Neural progenitor cell (in vitro differentiated cells): ENCODE data around the gene VWF. TPM values are rescaled to one million over a fixed set of nuclear protein-coding genes. Genes with fewer than 3 reads are reported as not detected.
A peak's percentile ranks its signal among the peaks of the same experiment; 100 is the strongest.

Source experiments
- DNase-seq: peaks from one replicate; pipeline ENCODE4 v3.0.0-alpha.2; 2016; ENCODE audit warnings: low spot score
- H2AFZ ChIP-seq: fragments of 200-600 bp; sonication (generic); replicated peaks from 2 replicates; pipeline ENCODE4 v1.6.1; 2016; ENCODE audit warnings: antibody characterized with exemption
- H3F3A ChIP-seq: fragments of 200-600 bp; sonication (generic); 2 replicates; pipeline ENCODE4 v1.6.1; 2016; ENCODE audit warnings: antibody characterized with exemption, low read depth
- H3K27ac ChIP-seq: fragments of 200-600 bp; sonication (generic); 2 replicates; pipeline ENCODE4 v1.5.1; 2016; ENCODE audit warnings: mild to moderate bottlenecking
- H3K27me3 ChIP-seq: fragments of 200-600 bp; sonication (generic); 2 replicates; pipeline ENCODE4 v1.6.1; 2016; ENCODE audit warnings: mild to moderate bottlenecking, moderate library complexity
- H3K36me3 ChIP-seq: fragments of 200-600 bp; sonication (generic); 2 replicates; pipeline ENCODE4 v1.5.1; 2016
- H3K4me1 ChIP-seq: fragments of 200-600 bp; sonication (generic); 2 replicates; pipeline ENCODE4 v1.6.1; 2016; ENCODE audit warnings: mixed run types
- H3K4me2 ChIP-seq: fragments of 200-600 bp; sonication (generic); 2 replicates; pipeline ENCODE4 v1.6.1; 2016
- H3K4me3 ChIP-seq: fragments of 200-600 bp; sonication (generic); 2 replicates; pipeline ENCODE4 v1.5.1; 2016
- H3K79me2 ChIP-seq: fragments of 200-600 bp; sonication (generic); 2 replicates; pipeline ENCODE4 v1.6.1; 2016; ENCODE audit warnings: low read depth
- H3K9ac ChIP-seq: fragments of 200-600 bp; sonication (generic); 2 replicates; pipeline ENCODE4 v1.6.1; 2016
- H3K9me3 ChIP-seq: fragments of 200-600 bp; sonication (generic); 2 replicates; pipeline ENCODE4 v1.5.1; 2016; ENCODE audit warnings: low read depth
- H4K20me1 ChIP-seq: fragments of 200-600 bp; sonication (generic); 2 replicates; pipeline ENCODE4 v1.6.1; 2016; ENCODE audit warnings: low read depth
- H3K27ac Mint-ChIP-seq: 3 replicates; pipeline ENCODE4 v1.8.0; 2021; ENCODE audit warnings: mixed read lengths
- H3K27me3 Mint-ChIP-seq: 2 replicates; pipeline ENCODE4 v1.8.0; 2022; ENCODE audit warnings: low read depth, mild to moderate bottlenecking, inconsistent platforms, moderate library complexity, mixed read lengths; ENCODE audit not compliant: insufficient read depth
- H3K36me3 Mint-ChIP-seq: 3 replicates; pipeline ENCODE4 v1.8.0; 2021; ENCODE audit warnings: mixed read lengths
- H3K4me1 Mint-ChIP-seq: 3 replicates; pipeline ENCODE4 v1.8.0; 2021; ENCODE audit warnings: mixed read lengths
- H3K4me3 Mint-ChIP-seq: 3 replicates; pipeline ENCODE4 v1.8.0; 2021; ENCODE audit warnings: mild to moderate bottlenecking, moderate library complexity, mixed read lengths
- H3K9me3 Mint-ChIP-seq: 3 replicates; pipeline ENCODE4 v1.8.0; 2020; ENCODE audit warnings: mixed read lengths
- CTCF ChIP-seq: fragments of 200-600 bp; sonication (generic); IDR thresholded peaks from 2 replicates; pipeline ENCODE4 v1.5.1; 2017; ENCODE audit warnings: antibody characterized with exemption, mild to moderate bottlenecking
- EZH2 ChIP-seq: fragments of 200-600 bp; sonication (generic); IDR thresholded peaks from 2 replicates; pipeline ENCODE4 v1.6.1; 2017; ENCODE audit warnings: antibody characterized with exemption, mild to moderate bottlenecking, moderate library complexity
- EZH2phosphoT487 ChIP-seq: fragments of 200-600 bp; sonication (generic); IDR thresholded peaks from 2 replicates; pipeline ENCODE4 v1.6.1; 2017; ENCODE audit warnings: antibody characterized with exemption
- total RNA-seq: library from RNA; depleted of rRNA; stranded (reverse); fragments of >200 nt; gene quantifications from 2 replicates; pipeline ENCODE4 v1.2.3, GENCODE V29; 2015; ENCODE audit warnings: low replicate concordance

Gene VWF
- total RNA-seq, 1 donor from 2014 or later, result 8.0 TPM

GRCh38 chr12:6061660-6062059 lies 62.8 kb downstream of the VWF start:
- TF ChIP-seq CTCF (no peak), EZH2 (no peak)
- H3K9me3 Mint-ChIP-seq, result no peaks in the 10 kb centered on the region
- peaks cover 11% of the 10 kb centered on the region for H3F3A ChIP-seq
- no peaks in the 10 kb centered on the region for H3K9me3 ChIP-seq
- no peaks in the 10 kb centered on the region for H4K20me1 ChIP-seq
- no peaks in the 10 kb centered on the region for H3K79me2 ChIP-seq
- no peaks in the 10 kb centered on the region for H3K36me3 ChIP-seq
- peaks cover 6% of the 10 kb centered on the region for H3K4me1 ChIP-seq
- H2AFZ ChIP-seq, result no peak overlapping the region
- H3K27me3 Mint-ChIP-seq, result peaks cover 21% of the 10 kb centered on the region
- H3K4me1 Mint-ChIP-seq, result peaks cover 39% of the 10 kb centered on the region
- no peak overlapping the region for H3K27ac ChIP-seq
- DNase-seq, result no peak
- H3K27ac Mint-ChIP-seq, result no peak overlapping the region
- no peak overlapping the region for H3K4me3 Mint-ChIP-seq
- no peaks in the 10 kb centered on the region for H3K36me3 Mint-ChIP-seq
- no peak overlapping the region for H3K9ac ChIP-seq
- H3K27me3 ChIP-seq, result peaks cover 4% of the 10 kb centered on the region
- H3K4me3 ChIP-seq, result no peak overlapping the region
- H3K4me2 ChIP-seq, result no peak overlapping the region

DNA sequence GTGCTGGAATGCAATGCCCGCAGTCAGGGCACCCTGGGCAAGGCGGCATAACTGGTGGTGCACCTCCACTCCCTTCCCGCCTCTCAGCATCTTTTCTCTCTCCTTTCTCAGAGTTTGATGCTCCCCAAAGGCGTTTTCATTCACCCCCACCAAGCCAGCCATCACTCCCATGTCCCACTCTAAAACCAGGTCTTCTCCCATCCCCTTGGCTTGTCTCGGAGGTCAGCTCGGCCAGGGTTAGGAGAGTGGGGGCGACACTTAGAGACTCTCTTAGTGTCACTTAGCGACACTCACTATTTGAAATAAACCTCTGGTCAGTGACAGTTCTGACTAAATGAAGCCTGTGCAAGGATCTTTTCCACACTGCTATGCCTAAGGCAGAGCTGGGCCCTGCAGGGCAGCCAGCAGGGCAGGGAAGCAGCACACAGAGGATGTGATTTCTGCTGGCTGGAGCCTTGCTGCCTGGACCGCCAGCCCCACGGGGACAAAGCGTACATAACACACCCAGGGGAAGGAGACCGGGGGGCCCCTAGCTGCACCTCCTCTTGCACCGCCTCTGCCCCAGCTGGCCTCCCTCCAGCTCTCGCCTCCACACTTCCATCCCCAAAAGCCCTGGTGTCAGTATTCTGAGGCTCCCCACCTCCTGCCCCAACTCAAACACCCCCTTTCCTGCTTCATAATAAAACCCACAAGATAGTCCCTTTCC lies 64.5 kb downstream of the VWF start:
- H3K9me3 ChIP-seq, result no peaks in the 10 kb centered on the region

GRCh38 chr12:6059221-6059620 lies 65.2 kb downstream of the VWF start:
- no peaks in the 10 kb centered on the region for H3K36me3 Mint-ChIP-seq
- H4K20me1 ChIP-seq, result no peaks in the 10 kb centered on the region
- H3K9me3 ChIP-seq, result no peaks in the 10 kb centered on the region
- TF ChIP-seq EZH2phosphoT487 (no peak), EZH2 (no peak), CTCF (no peak)
- no peak overlapping the region for H3K4me3 Mint-ChIP-seq
- H3K27me3 ChIP-seq, result peaks cover 4% of the 10 kb centered on the region
- peaks cover 6% of the 10 kb centered on the region for H3K4me1 ChIP-seq
- no peak overlapping the region for H2AFZ ChIP-seq
- peaks cover 42% of the 10 kb centered on the region for H3K4me1 Mint-ChIP-seq
- no peak overlapping the region for H3K4me3 ChIP-seq
- no peaks in the 10 kb centered on the region for H3K36me3 ChIP-seq
- H3K79me2 ChIP-seq, result no peaks in the 10 kb centered on the region
- H3K9me3 Mint-ChIP-seq, result no peaks in the 10 kb centered on the region
- peaks cover 11% of the 10 kb centered on the region for H3F3A ChIP-seq
- no peak overlapping the region for H3K4me2 ChIP-seq
- H3K27ac Mint-ChIP-seq, result no peak overlapping the region
- no peak for DNase-seq
- H3K27me3 Mint-ChIP-seq, result peaks cover 26% of the 10 kb centered on the region
- H3K27ac ChIP-seq, result no peak overlapping the region
- no peak overlapping the region for H3K9ac ChIP-seq

More for the DNA sequence above, 64.5 kb downstream of the VWF start:
- Histone ChIP-seq H3K4me2 (no peak overlapping the region), H3K36me3 (no peaks in the 10 kb centered on the region), H4K20me1 (no peaks in the 10 kb centered on the region), H3K27ac (no peak overlapping the region), H3F3A (peaks cover 11% of the 10 kb centered on the region), H3K4me1 (peaks cover 6% of the 10 kb centered on the region), H3K9ac (no peak overlapping the region), H3K79me2 (no peaks in the 10 kb centered on the region), H2AFZ (no peak overlapping the region), H3K27me3 (peaks cover 4% of the 10 kb centered on the region), H3K4me3 (no peak overlapping the region)
- no peaks in the 10 kb centered on the region for H3K9me3 Mint-ChIP-seq
- TF ChIP-seq EZH2phosphoT487 (no peak), EZH2 (no peak), CTCF (no peak)
- H3K4me3 Mint-ChIP-seq, result no peak overlapping the region
- no peaks in the 10 kb centered on the region for H3K36me3 Mint-ChIP-seq
- peaks cover 26% of the 10 kb centered on the region for H3K27me3 Mint-ChIP-seq
- H3K4me1 Mint-ChIP-seq, result peaks cover 42% of the 10 kb centered on the region
- no peak for DNase-seq
- H3K27ac Mint-ChIP-seq, result peak overlapping the region; percentile 82
